Activated CD4-positive, CD25-positive, alpha-beta regulatory T cell treated with anti-CD3 and anti-CD28 coated beads, Interleukin-2, amount 50 U/mL, for 24 hours (primary cell): Measurements from ENCODE around the gene NDUFAF3.

Experiments used
- ATAC-seq, 2 donors: fragments of 150-1000 bp; cut with Tn5 transposase; one replicate each; pipeline ENCODE4 v1.10.0; 2021; ENCODE audit warnings: mild to moderate bottlenecking in 1 of 2, moderate library complexity in 1 of 2

The NDUFAF3 gene

DNA sequence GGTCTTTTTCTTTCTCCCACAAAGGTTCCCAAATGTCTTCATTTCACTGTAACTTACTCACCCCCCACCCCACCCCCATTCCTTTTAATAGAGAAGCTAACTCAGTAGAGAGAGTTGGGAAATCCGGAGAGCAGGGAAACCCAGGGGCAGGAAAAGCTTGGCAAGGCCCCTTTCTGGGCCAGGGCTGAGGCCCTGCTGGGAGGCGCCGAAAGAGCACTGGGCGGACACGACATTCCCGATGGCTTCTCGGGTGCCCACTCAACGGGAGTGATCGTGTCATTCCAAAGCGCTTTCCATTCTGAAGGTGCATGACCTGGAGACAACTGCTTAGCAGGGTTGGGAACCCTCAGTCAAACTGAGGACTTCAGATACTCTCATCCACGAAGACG is 2.0 kb upstream of the NDUFAF3 start:
- ATAC-seq = no peak

DNA sequence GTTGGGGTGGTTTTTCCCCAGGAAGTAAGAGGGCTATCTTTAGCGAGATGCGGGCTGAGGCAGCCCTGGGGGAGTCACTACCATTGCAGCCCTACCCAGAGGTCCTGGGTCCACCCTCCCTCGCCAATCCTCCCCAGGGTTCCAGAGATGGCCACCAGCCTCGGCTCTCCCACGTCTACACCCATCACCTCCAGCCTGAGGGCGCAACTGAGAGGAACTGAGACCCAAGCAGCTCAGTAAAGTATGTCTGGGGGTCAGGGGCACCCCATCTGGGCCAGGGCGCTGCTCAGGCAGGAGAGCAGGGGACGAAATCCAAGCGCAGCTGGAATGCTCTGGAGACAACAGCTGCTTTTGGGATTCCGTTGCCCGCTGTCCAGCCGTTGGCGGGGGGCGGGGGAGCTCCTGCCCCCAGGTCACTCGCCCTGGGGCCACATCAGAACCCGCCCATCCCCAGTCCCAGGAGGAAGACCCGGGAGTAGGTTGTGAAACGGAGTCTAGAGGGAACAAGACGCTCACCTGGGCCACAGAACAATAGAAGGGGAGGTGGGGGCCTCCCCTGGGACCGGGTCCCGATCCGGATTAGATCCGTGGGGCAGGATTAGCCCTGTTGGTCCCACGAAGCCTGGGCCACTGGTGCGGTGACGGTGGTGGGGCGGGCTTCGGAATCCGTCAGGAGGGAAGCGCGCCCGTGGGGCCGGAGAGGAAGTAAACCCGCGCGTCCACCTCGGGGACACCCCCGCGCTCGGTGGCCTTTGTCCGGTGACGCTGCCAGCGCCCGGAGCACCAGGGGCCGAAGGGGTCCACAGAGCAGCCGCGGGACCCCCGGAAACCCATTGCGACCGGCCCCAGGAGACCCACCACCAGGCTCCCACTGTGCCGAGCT is 1.4 kb upstream of the NDUFAF3 start:
- no peak for ATAC-seq

DNA sequence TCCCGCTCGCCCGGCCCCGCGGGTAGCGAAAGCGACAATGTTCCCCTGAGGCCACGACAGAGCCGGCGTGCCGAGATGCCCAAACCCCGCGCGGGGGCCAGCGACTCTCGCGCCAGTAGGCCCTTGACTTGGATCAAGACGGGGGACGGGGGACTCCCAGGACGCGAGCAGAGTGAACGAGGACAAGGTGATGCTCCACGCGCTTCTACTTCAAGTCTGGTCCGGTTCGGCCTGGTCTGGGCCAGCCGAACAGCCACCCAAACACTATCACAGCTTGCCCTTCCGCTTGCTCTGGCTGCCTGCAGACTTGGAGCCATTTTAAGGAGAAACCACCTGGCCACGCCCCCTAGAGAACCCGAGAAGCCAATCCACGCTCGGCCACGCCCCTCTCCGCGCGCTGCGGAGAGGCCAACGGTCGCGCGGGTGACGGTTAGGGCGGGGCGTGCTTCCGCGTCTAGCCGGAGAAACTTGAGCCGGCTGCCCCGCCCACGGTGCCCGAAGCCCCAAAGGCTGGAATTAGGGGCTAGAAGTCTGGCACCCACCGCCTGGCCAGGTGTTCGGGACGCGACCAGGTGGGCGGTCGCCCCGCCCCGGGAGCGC is 608 bp upstream of the NDUFAF3 start:
- peak; percentile 72 for ATAC-seq

- ATAC-seq = no peak
These were observed 809 bp downstream of the NDUFAF3 start for GRCh38 chr3:49022688-49023171.

GRCh38 chr3:49023775-49024174 is 1.9 kb downstream of the NDUFAF3 start:
- no peak for ATAC-seq

DNA sequence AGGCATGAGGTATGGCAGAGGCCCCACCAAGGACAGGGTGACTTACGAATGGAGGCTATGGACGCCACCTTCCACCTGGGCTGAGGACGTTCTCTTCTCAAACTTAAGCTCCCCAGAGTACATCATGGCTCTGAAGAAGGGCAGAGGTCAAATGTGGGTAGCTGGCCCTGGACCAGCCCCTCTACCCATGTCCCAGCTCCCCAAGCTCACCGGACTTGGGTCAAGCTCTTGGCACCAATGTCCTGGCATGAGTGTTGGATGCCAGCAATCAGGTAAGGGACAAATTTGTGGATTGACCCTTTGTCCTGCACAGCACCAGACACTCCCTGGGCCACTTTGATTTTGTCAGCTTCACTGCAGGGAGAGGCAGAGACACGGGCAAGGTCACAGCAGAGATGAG is 2.5 kb downstream of the NDUFAF3 start:
- ATAC-seq = no peak

DNA sequence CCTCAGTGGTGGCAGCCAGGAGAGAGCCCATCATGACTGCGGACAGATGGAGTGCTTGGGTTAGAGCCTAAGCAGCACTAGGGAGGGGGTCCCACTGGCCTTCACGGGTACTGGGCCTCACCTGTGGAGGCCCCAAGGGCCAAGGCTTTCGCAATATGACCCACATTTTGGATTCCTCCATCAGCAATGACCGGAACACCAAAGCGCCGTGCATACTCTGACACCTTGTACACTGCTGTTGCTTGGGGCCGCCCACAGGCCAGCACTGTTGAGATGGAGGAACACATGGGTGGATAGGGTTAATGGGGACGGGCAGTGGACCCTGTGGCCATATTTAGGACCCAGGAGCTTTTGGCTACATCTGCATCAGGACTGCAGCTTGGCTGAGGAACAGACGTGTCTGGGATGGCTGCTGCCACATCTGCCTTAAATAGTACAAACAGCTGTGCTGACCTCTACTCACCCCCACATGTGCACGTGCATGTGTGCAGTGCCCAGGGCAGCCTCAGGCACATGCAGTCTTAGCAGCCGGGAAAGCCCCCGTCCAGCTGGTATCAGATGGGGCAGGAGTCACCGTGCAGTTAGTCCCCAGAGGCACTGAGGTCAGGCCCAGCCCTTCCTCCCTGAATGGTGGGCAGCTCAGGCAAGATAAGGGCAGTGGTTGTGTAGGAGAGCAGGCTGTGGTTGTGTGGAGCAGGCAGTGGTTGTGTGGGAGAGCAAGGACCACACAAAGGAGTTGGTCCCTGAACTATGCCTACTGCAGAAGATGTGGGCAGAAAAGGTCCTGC is 3.3 kb downstream of the NDUFAF3 start:
- ATAC-seq = no peak

DNA sequence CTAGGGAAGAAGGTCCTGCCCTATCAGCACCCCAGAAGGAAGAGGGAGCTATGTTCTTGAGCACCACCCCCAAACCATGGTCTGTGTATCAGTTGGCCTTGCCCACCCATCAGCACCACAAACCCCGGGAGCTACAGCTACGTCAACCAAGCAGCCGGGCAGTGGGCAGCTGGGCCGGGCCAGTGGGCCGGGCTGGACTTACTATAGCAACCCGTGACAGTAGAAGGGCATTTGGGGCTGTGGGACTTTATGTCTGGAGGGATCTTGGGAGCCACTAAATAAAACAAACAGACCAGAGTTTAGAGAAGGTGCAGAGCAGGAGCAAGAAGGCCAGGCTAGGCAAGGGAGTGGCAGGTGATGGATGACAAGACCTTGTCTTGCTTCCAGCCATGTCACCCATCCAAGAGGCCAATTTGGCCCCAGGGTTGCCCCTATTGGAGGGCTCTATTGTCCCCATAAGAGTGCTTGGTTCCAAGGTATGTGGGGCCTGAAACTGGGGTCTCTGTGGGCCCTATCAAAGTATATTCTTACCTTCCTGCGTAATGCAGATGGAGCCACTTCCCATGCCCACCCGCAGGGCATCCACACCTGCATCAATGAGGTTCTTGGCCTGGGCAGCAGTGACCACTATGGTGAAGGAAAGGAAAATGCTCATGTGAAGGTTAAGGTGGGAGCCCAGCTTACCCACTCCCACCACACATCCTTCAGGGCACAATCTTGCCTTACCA is 4.0 kb downstream of the NDUFAF3 start:
- ATAC-seq = no peak

DNA sequence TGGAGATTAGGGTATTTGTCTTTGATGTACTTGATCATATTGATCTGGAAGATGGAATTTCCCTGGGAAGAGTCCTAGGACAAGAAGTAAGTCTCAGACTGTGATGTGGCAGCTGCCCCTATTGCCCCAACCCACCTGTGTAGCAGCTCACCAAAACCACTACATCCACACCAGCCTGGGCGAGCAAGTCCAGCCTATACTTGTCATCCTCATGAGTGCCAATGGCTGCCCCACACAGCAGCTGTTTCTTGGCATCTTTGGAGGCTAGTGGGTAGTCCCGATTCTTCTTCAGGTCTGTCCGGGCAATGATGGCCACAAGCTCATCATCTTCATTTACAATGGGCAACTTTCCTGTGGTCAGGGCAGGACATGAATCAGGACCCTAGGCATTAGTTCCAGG is 4.6 kb downstream of the NDUFAF3 start:
- no peak for ATAC-seq

DNA sequence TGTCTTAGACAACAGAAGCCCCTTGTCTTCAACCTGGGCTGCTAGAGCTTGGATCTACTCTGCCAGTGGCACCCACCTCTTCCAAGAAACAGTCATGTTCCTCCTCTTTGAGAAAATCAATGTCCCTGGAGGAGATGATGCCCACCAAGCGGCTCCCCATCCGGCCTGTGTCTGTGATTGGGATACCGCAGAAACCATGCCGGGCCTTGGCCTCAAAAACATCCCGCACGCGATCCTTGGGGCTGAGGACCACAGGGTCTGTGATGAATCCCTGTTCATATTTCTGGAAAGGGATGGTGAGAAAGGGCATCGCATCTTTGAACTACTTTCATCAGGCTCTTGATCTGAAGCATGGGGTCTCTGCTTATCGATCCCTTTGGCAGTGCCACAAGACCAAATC is 5.7 kb downstream of the NDUFAF3 start:
- no peak for ATAC-seq

DNA sequence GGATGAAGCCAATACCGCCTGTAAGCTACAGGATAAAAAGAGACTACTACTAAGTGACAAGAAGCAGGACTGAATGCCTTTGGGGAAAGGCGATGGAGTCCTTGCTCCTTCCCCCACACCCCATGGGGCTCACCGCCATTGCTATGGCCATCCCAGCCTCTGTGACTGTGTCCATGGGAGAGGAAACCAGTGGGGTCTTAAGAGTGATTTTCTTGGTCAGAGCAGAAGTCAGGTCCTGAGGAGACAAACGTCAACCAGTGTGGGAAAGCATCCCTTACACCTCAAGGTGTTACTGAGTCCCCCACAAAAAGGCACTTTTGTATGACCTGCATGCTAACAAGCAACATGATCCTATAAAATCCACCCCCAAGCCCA is 6.4 kb downstream of the NDUFAF3 start:
- ATAC-seq = no peak

- peak; percentile 94 to 96 for ATAC-seq
These were observed 7.0 kb downstream of the NDUFAF3 start, which contains the start of gene IMPDH2 for GRCh38 chr3:49028673-49029562. TSS of gene IMPDH2 (minus strand) at chr3:49029398. CDS start at chr3:49029350, 48 bp downstream.

DNA sequence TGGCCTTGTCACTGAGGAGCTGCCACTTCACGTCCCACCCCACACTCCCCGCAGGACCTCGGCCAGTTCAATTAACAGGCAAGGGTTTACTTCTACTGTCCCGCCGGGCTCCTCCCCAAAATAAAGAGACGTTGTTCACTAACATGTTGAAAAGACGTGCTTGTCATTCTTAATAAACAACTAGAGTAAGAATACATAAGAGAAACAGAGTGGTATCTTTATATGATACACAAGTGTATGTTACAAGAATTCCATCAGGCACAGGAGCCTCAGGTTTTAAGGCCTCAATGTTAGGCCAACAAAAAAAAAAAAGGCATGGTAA is 7.6 kb downstream of the NDUFAF3 start:
- no peak for ATAC-seq

- no peak for ATAC-seq
These were observed 8.4 kb downstream of the NDUFAF3 start for GRCh38 chr3:49030321-49030720.

DNA sequence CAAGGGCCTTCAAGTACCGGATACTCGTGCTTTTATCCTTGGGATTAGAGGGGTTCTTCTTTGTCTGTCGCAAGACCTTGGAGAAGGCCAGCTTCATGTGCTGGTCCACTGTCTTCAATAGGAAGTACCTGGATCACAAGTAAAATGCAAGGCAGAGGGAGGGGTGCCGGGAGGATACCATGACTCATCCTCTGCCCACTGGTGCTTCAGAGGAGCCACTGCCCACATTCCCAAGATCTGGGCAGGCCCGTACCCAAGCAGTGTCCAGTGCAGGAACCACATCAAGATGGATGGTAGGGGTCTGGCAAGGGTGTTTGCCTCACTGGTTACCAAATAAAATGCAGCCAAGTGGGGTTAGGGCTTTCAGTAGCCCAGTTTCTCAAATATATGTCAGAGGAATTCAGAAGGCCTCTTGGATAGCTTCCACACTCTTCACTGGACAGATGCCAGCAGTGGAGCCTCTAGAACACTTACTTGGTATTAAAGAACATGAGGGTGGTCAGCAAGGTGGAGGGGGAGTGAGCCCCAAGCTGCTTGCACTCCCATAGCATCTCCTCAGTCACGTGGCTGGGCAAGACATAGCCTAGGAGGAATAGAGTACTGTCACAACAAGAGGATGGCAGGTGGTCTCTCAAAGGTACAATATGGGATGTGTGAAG is 10.9 kb downstream of the NDUFAF3 start:
- no peak for ATAC-seq

- ATAC-seq = no peak
These were observed 12.7 kb downstream of the NDUFAF3 start for GRCh38 chr3:49034650-49035049.

DNA sequence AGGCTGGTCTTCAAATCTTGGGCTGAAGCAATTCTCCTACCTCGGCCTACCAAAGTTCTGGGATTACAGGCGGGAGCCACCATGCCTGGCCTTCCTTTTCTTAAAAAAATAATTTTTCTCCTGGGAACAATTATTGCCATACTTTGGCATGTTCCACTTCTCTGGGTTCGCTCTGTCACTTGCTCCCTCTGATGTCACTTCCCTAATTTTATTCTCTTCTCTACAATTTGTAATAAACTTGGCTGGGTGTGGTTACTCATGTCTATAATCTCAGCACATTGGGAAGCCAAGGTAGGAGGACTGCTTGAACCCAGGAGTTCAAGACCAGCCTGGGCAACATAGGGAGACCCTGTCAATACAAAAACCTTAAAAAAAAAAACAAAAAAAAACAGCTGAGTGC is 13.4 kb downstream of the NDUFAF3 start:
- no peak for ATAC-seq

GRCh38 chr3:49053543-49053942 is 31.6 kb downstream of the NDUFAF3 start:
- no peak for ATAC-seq

GRCh38 chr3:49054344-49054862 is 32.5 kb downstream of the NDUFAF3 start:
- ATAC-seq = no peak

DNA sequence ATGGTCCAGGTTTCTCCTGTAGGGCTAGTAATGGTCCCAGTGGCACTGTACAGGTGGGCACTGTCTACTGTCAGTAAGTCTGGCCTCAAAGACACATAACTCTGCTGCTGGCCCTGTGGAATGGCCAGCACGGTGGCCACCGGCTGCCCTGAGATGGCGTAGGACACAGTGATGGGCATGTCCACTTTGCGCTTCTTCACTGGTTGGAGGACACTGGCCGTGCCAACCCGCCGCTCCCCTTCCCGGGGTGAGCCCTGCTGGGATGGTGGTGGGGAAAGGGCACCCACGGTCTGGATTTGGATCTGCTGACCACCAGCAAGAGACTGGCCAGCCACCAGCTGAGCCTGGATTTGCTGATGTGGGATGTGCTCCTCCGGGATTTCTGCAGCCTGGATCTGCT is 35.3 kb downstream of the NDUFAF3 start:
- no peak for ATAC-seq

- ATAC-seq = no peak
These were observed 36.1 kb downstream of the NDUFAF3 start for GRCh38 chr3:49058011-49058410.
